GM06990 (cell line): ENCODE results near the gene MYOG.

Source experiments
- DNase-seq: peaks from one replicate; pipeline ENCODE4 v3.0.0-alpha.2; 2011; ENCODE audit not compliant: insufficient read length; ENCODE audit errors: extremely low read depth
- H3K27me3 ChIP-seq: replicated peaks from 2 replicates; pipeline ENCODE4 v1.6.0; 2011; ENCODE audit warnings: low read length; ENCODE audit not compliant: control insufficient read depth, insufficient read depth
- H3K36me3 ChIP-seq: 2 replicates; pipeline ENCODE4 v1.5.1; 2011; ENCODE audit warnings: low read length; ENCODE audit not compliant: control insufficient read depth, insufficient read depth
- H3K4me3 ChIP-seq: replicated peaks from 2 replicates; pipeline ENCODE4 v1.5.1; 2011; ENCODE audit warnings: low read depth, mild to moderate bottlenecking, control low read depth, low read length
- CTCF ChIP-seq: IDR thresholded peaks from 2 replicates; pipeline ENCODE4 v1.5.1; 2011; ENCODE audit warnings: low read length, control low read depth, mild to moderate bottlenecking, inconsistent platforms; ENCODE audit not compliant: insufficient read depth, poor library complexity, severe bottlenecking

MYOG gene

GRCh38 chr1:203089651-203090045 lies 3.8 kb upstream of the MYOG start:
- no peak overlapping the region for H3K4me3 ChIP-seq
- DNase-seq = no peak
- no peak for TF ChIP-seq CTCF
- peaks cover 1% of the 10 kb centered on the region; the same call in 1 of the 2 replicates for H3K27me3 ChIP-seq
- H3K36me3 ChIP-seq = no peaks in the 10 kb centered on the region

- Histone ChIP-seq H3K27me3 (peaks cover 1% of the 10 kb centered on the region; the same call in 1 of the 2 replicates), H3K4me3 (no peak overlapping the region), H3K36me3 (no peaks in the 10 kb centered on the region)
- no peak for TF ChIP-seq CTCF
- no peak for DNase-seq
Observed at GRCh38 chr1:203089001-203089650, 3.3 kb upstream of the MYOG start.

- H3K4me3 ChIP-seq = no peak overlapping the region
- DNase-seq = no peak
- no peak for TF ChIP-seq CTCF
- H3K27me3 ChIP-seq = peaks cover 1% of the 10 kb centered on the region; the same call in 1 of the 2 replicates
- no peaks in the 10 kb centered on the region for H3K36me3 ChIP-seq
Observed at GRCh38 chr1:203088441-203088840, 2.6 kb upstream of the MYOG start.

GRCh38 chr1:203086992-203087763 lies 1.4 kb upstream of the MYOG start:
- H3K4me3 ChIP-seq = no peak overlapping the region
- H3K27me3 ChIP-seq = peaks cover 1% of the 10 kb centered on the region; the same call in 1 of the 2 replicates
- H3K36me3 ChIP-seq = no peaks in the 10 kb centered on the region
- no peak for TF ChIP-seq CTCF
- DNase-seq = no peak

GRCh38 chr1:203084588-203085527 lies 954 bp downstream of the MYOG start:
- peak; percentile 29 for DNase-seq
- no peaks in the 10 kb centered on the region for H3K36me3 ChIP-seq
- peaks cover 1% of the 10 kb centered on the region; the same call in 1 of the 2 replicates for H3K27me3 ChIP-seq
- TF ChIP-seq CTCF = peak; percentile 87
- H3K4me3 ChIP-seq = no peak overlapping the region
